Measurements from ENCODE around the gene ERFE.

The ERFE gene

DNA sequence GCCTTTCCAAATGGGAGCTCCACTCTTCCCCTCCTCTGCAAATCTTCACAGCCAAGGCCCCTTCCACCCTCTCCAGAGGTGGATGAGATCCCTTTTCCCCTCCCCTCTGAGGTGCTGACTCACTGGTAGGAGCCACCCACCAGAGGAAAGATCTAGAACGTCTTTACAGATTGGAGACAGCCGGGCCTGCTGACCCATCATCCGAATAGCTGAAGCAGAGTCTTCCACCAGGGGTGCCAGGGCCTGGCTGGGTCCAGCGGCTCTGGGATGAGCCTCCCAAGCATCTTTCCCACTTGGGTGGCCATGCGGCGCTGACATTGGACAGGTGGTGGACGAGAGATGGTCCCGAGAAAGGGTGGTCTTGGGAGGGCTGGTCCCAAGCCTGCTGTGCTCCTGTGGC lies 9.0 kb downstream of the ERFE start:
- Histone ChIP-seq H2AFZ (ENCODE audit: low read length) (no peak overlapping the region), H3K9me2 (replicated peaks; ENCODE audit: insufficient read depth, low read length) (no peaks in the 10 kb centered on the region), H3K4me3 (ENCODE audit: low read length) (no peak overlapping the region), H3K9me3 (replicated peaks; ENCODE audit: insufficient read depth, low read length) (no peaks in the 10 kb centered on the region), H3K4me1 (ENCODE audit: low read length) (no peaks in the 10 kb centered on the region), H3K4me2 (ENCODE audit: low read depth, low read length) (no peak overlapping the region), H3K79me2 (ENCODE audit: low read length) (no peaks in the 10 kb centered on the region), H3K27ac (ENCODE audit: low read length) (no peak overlapping the region), H3K36me3 (replicated peaks; ENCODE audit: insufficient read depth, low read length) (no peaks in the 10 kb centered on the region), H4K20me1 (ENCODE audit: insufficient read depth, low read length) (no peaks in the 10 kb centered on the region), H3F3A (ENCODE audit: insufficient read depth, low read length) (no peaks in the 10 kb centered on the region), H3K9ac (ENCODE audit: low read length) (no peak overlapping the region), H3K27me3 (replicated peaks; ENCODE audit: insufficient read depth, low read length) (no peaks in the 10 kb centered on the region)
- TF ChIP-seq EZH2 (optimal IDR thresholded peaks at IDR 0.05; ENCODE audit: low read depth, low read length) = no peak
- no peak for TF ChIP-seq EZH2phosphoT487 (IDR thresholded peaks at IDR 0.05; ENCODE audit: low read length)
- TF ChIP-seq, protein P1, sequence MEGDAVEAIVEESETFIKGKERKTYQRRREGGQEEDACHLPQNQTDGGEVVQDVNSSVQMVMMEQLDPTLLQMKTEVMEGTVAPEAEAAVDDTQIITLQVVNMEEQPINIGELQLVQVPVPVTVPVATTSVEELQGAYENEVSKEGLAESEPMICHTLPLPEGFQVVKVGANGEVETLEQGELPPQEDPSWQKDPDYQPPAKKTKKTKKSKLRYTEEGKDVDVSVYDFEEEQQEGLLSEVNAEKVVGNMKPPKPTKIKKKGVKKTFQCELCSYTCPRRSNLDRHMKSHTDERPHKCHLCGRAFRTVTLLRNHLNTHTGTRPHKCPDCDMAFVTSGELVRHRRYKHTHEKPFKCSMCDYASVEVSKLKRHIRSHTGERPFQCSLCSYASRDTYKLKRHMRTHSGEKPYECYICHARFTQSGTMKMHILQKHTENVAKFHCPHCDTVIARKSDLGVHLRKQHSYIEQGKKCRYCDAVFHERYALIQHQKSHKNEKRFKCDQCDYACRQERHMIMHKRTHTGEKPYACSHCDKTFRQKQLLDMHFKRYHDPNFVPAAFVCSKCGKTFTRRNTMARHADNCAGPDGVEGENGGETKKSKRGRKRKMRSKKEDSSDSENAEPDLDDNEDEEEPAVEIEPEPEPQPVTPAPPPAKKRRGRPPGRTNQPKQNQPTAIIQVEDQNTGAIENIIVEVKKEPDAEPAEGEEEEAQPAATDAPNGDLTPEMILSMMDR (IDR thresholded peaks at IDR 0.05; ENCODE audit: low read length) = no peak
- no peak for DNase-seq

DNA sequence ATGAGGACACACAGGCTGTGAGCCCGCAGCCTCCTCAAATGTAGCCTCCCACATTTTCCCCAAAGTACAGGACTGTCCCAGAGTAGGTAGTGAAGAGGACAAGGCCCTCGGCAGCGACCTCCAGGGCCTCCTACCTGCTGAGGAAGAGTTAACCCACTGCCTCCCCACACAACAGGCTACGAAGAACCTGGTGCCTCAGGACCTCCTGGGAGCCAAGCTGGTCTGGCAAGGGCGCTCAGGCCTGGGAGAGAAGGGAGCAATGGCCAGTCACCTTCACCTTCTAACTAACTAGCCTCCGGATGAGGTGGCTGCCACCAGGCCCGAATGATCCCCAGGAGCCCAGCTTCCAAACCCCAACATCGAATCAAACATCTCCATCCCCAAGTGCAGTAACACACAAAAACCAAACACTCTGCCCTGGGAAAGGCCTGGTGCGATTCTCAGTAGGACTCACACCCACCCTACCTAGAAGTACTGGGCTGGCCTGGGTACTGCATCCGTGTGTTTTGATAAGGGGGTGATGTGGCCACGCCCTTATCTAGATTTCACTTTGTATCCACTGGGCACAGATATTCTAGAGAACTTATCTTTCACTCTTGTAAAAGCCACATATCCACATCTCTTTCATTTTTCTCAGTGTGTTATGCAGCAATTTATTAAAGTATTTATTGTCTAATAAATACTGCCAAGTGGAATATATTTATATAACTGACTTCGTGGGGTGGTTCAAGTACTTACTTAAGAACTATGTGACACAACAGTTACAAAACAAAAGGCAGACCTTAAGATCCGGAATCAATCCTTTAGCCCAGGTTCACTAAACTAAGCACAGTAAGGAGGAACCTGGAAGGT lies 9.7 kb downstream of the ERFE start:
- DNase-seq = no peak
- Histone ChIP-seq H3K4me2 (ENCODE audit: low read depth, low read length) (no peak overlapping the region), H3K27me3 (replicated peaks; ENCODE audit: insufficient read depth, low read length) (no peaks in the 10 kb centered on the region), H3K27ac (ENCODE audit: low read length) (no peak overlapping the region), H3K4me1 (ENCODE audit: low read length) (no peaks in the 10 kb centered on the region), H3K4me3 (ENCODE audit: low read length) (no peak overlapping the region), H3K9me3 (replicated peaks; ENCODE audit: insufficient read depth, low read length) (no peaks in the 10 kb centered on the region), H3K36me3 (replicated peaks; ENCODE audit: insufficient read depth, low read length) (no peaks in the 10 kb centered on the region), H3K9ac (ENCODE audit: low read length) (no peak overlapping the region), H3K9me2 (replicated peaks; ENCODE audit: insufficient read depth, low read length) (no peaks in the 10 kb centered on the region), H2AFZ (ENCODE audit: low read length) (no peak overlapping the region), H3F3A (ENCODE audit: insufficient read depth, low read length) (no peaks in the 10 kb centered on the region), H3K79me2 (ENCODE audit: low read length) (no peaks in the 10 kb centered on the region), H4K20me1 (ENCODE audit: insufficient read depth, low read length) (no peaks in the 10 kb centered on the region)
- TF ChIP-seq EZH2 (optimal IDR thresholded peaks at IDR 0.05; ENCODE audit: low read depth, low read length) = no peak
- no peak for TF ChIP-seq EZH2phosphoT487 (IDR thresholded peaks at IDR 0.05; ENCODE audit: low read length)
- TF ChIP-seq, protein P1 (IDR thresholded peaks at IDR 0.05; ENCODE audit: low read length) = no peak

DNA sequence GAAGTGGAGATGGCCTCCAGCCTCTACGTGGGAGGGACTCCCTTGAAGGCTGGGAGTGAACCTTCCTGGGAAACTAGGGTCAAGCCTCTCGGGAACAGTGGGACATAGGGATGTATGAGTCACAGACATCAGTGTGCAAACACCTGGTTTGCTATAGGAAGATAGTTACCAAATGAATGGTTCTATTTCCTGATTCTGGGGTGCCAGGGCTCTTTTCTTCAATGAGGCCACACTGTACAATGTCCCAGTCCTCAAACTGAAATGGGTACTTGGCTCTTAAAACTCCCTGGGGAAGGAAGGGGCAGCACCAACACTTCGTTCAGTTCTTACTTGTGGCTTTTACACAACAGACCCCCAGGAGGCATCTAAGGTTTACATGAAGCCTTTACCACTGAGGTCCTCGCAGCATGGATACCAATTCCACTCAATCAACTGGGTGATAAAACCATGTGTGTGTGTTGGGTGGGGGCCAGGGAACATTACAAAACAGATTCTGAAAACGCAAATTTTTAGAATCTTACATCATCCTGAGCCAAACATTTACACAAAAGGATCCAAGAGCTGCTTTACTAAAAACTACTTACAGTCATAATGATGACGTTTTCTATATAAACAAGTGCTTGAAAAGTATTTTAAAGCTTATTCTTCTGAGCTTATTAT lies 10.4 kb downstream of the ERFE start:
- Histone ChIP-seq H3K9me3 (replicated peaks; ENCODE audit: insufficient read depth, low read length) (no peaks in the 10 kb centered on the region), H3K4me1 (ENCODE audit: low read length) (no peaks in the 10 kb centered on the region), H3K27me3 (replicated peaks; ENCODE audit: insufficient read depth, low read length) (no peaks in the 10 kb centered on the region), H2AFZ (ENCODE audit: low read length) (no peak overlapping the region), H3K36me3 (replicated peaks; ENCODE audit: insufficient read depth, low read length) (no peaks in the 10 kb centered on the region), H3F3A (ENCODE audit: insufficient read depth, low read length) (no peaks in the 10 kb centered on the region), H3K79me2 (ENCODE audit: low read length) (no peaks in the 10 kb centered on the region), H3K27ac (ENCODE audit: low read length) (no peak overlapping the region), H3K4me2 (ENCODE audit: low read depth, low read length) (no peak overlapping the region), H3K9me2 (replicated peaks; ENCODE audit: insufficient read depth, low read length) (no peaks in the 10 kb centered on the region), H3K9ac (ENCODE audit: low read length) (no peak overlapping the region), H3K4me3 (ENCODE audit: low read length) (no peak overlapping the region), H4K20me1 (ENCODE audit: insufficient read depth, low read length) (no peaks in the 10 kb centered on the region)
- no peak for TF ChIP-seq EZH2phosphoT487 (IDR thresholded peaks at IDR 0.05; ENCODE audit: low read length)
- TF ChIP-seq, protein P1 (IDR thresholded peaks at IDR 0.05; ENCODE audit: low read length) = no peak
- no peak for TF ChIP-seq EZH2 (optimal IDR thresholded peaks at IDR 0.05; ENCODE audit: low read depth, low read length)
- DNase-seq = no peak
